CD4-positive, CD25-positive, alpha-beta regulatory T cell (primary cell): ENCODE data around the gene CSMD2. TPM values are rescaled to one million over a fixed set of nuclear protein-coding genes. Genes with fewer than 3 reads are reported as not detected.

Experiments used
- ATAC-seq, 2 donors: fragments of 150-1000 bp; cut with Tn5 transposase; one replicate each; pipeline ENCODE4 v1.10.0; 2021; ENCODE audit warnings: low read depth in 2 of 2, moderate number of reproducible peaks in 2 of 2, moderate library complexity in 1 of 2
- DNase-seq, 3 donors: peaks; one replicate each; pipeline versions ENCODE4 v3.0.0 to v3.0.0-alpha.2; 2012 to 2022; ENCODE audit warnings: mixed read lengths in 1 of 3
- H3K27ac ChIP-seq: one replicate; pipeline ENCODE4 v1.7.0; 2013; ENCODE audit warnings: mild to moderate bottlenecking, low read length; ENCODE audit not compliant: insufficient read depth, poor library complexity, severe bottlenecking
- H3K27me3 ChIP-seq: one replicate; pipeline ENCODE4 v1.7.0; 2013; ENCODE audit warnings: low read length; ENCODE audit not compliant: control insufficient read depth, insufficient read depth
- H3K36me3 ChIP-seq: one replicate; pipeline ENCODE4 v1.7.0; 2013; ENCODE audit warnings: mild to moderate bottlenecking, low read length, moderate library complexity; ENCODE audit not compliant: control insufficient read depth, insufficient read depth
- H3K4me1 ChIP-seq: 2 replicates; pipeline ENCODE4 v1.7.0; 2013; ENCODE audit warnings: mild to moderate bottlenecking, low read length; ENCODE audit not compliant: insufficient read depth, control insufficient read depth, poor library complexity, severe bottlenecking
- H3K4me3 ChIP-seq: one replicate; pipeline ENCODE4 v1.7.0; 2013; ENCODE audit warnings: low read depth, mild to moderate bottlenecking, low read length, moderate library complexity
- H3K9me3 ChIP-seq, 2 experiments: 1 replicate in 1 of 2; 2 replicates in 1 of 2; pipeline ENCODE4 v1.7.0; 2013; ENCODE audit warnings: low read length in 2 of 2, mild to moderate bottlenecking in 1 of 2, moderate library complexity in 1 of 2; ENCODE audit not compliant: control insufficient read depth in 2 of 2
- H3K27ac Mint-ChIP-seq, 3 donors: one replicate each; pipeline ENCODE4 v1.8.0; 2020 to 2022; ENCODE audit warnings: mild to moderate bottlenecking in 3 of 3, mixed read lengths in 3 of 3, moderate library complexity in 2 of 3
- H3K27me3 Mint-ChIP-seq: one replicate; pipeline ENCODE4 v1.8.0; 2022; ENCODE audit warnings: mild to moderate bottlenecking, mixed read lengths
- H3K36me3 Mint-ChIP-seq: one replicate; pipeline ENCODE4 v1.8.0; 2020; ENCODE audit warnings: mixed read lengths
- H3K4me1 Mint-ChIP-seq, 4 donors: one replicate each; pipeline ENCODE4 v1.8.0; 2020 to 2022; ENCODE audit warnings: mixed read lengths in 4 of 4, mild to moderate bottlenecking in 1 of 4
- H3K4me3 Mint-ChIP-seq, 4 donors: one replicate each; pipeline ENCODE4 v1.8.0; 2020 to 2022; ENCODE audit warnings: mild to moderate bottlenecking in 4 of 4, mixed read lengths in 4 of 4, moderate library complexity in 3 of 4
- H3K9me3 Mint-ChIP-seq, 7 donors: one replicate each; pipeline ENCODE4 v1.8.0; 2020 to 2022; ENCODE audit warnings: mixed read lengths in 7 of 7, mild to moderate bottlenecking in 3 of 7, moderate library complexity in 2 of 7
- polyA plus RNA-seq, 4 donors: library from polyadenylated mRNA; unstranded; fragments of 300-500 nt; fragmentation: Illumina TruSeq; gene quantifications; one replicate each; pipeline ENCODE4 v1.2.3, GENCODE V29; 2021
- total RNA-seq: library from RNA; stranded (reverse); gene quantifications from one replicate; pipeline ENCODE4 v1.2.3, GENCODE V29; 2022

Gene CSMD2
- total and polyA plus RNA-seq, 5 donors from 2014 or later, result not detected

DNA sequence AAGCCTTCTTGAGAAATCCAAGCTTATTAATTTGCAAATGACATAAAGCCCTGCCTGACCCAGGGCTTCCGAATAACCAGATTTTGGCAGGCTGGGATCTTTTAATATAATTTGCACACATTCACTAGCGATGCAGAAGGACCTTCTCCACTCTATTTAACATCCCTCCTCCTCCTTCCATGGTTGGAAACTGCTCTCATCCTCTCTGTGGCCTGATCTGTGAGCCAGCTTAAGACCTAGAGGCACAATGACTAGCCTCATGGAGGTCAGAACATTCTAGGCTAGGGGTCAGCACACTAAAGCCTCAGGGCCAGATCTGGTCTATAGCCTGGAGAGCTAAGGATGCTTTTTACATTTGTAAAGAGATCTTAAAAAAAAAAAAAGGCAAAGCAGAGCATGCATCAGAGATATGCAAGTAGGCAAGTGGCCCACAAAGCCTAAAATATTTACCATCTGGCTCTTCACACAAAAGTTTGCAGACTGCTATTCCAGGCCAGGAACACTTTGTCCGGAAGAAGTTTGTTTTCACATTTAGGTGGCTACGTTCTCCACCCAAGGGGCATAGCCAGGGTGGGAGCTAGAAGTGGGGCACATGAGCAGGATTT, 439.4 kb downstream of the CSMD2 start:
- H3K4me1 ChIP-seq, result no peaks in the 10 kb centered on the region
- no peaks in the 10 kb centered on the region for H3K9me3 ChIP-seq
- H3K4me1 Mint-ChIP-seq, result no peaks in the 10 kb centered on the region
- no peaks in the 10 kb centered on the region for H3K36me3 ChIP-seq
- peaks cover 2% of the 10 kb centered on the region for H3K27me3 Mint-ChIP-seq
- peaks cover 0 to 3% (median 0%) of the 10 kb centered on the region in 7 donors for H3K9me3 Mint-ChIP-seq
- DNase-seq, result no peak
- H3K27ac ChIP-seq, result no peak overlapping the region
- H3K4me3 ChIP-seq, result no peak overlapping the region
- no peak overlapping the region for H3K4me3 Mint-ChIP-seq
- no peak for ATAC-seq
- peaks cover 2% of the 10 kb centered on the region for H3K27me3 ChIP-seq
- H3K36me3 Mint-ChIP-seq, result no peaks in the 10 kb centered on the region
- no peak overlapping the region for H3K27ac Mint-ChIP-seq

DNA sequence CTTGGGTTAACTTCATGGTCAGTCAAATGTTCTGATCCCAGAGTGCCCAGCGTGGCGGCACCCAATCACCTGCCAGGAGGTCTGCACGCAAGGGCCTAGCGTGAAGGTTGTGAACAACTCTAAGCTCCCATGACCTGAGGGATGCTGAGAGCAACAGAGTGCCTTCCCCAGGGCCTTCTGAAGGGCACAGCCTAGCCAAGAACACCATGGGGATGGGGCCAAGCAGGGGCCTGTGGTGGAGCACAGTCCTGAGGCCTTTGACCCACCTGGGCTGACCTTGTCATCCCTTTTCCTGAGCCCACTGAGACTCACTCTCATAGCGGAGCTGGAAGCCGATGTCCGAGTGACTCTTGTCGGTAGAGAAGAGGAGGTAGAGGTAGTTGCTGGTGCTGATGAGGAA, 440.0 kb downstream of the CSMD2 start:
- H3K27ac ChIP-seq, result no peak overlapping the region
- no peaks in the 10 kb centered on the region for H3K4me1 ChIP-seq
- H3K36me3 ChIP-seq, result no peaks in the 10 kb centered on the region
- H3K27me3 ChIP-seq, result peaks cover 2% of the 10 kb centered on the region
- no peak overlapping the region for H3K27ac Mint-ChIP-seq
- no peaks in the 10 kb centered on the region for H3K36me3 Mint-ChIP-seq
- DNase-seq (no peak), ATAC-seq (no peak)
- H3K9me3 ChIP-seq, result no peaks in the 10 kb centered on the region
- H3K4me3 ChIP-seq, result no peak overlapping the region
- H3K27me3 Mint-ChIP-seq, result peaks cover 2% of the 10 kb centered on the region
- no peak overlapping the region for H3K4me3 Mint-ChIP-seq
- no peaks in the 10 kb centered on the region for H3K4me1 Mint-ChIP-seq
- peaks cover 0 to 3% (median 0%) of the 10 kb centered on the region in 7 donors for H3K9me3 Mint-ChIP-seq

DNA sequence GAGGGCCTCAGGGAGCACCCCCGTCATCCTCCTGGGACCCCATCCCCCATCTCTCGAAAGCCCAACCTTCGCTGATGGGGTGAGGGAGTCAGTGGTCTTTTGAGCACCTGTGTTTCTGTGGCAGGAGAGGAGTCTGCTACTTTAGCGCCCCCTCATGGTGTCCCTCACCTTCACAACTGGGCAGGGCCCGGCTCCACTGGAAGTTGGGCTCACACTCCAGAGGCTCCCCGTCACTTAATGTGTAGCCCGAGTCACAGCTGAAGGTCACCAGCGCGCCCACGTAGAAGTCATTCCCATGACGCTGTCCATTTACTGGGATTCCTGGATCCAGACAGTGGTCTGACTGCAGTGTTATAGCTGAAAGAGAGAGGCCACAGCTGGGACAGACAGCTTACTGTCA, 440.7 kb downstream of the CSMD2 start:
- H3K4me1 ChIP-seq, result no peaks in the 10 kb centered on the region
- H3K27me3 Mint-ChIP-seq, result peaks cover 4% of the 10 kb centered on the region
- ATAC-seq, result no peak
- H3K36me3 ChIP-seq, result no peaks in the 10 kb centered on the region
- DNase-seq, result no peak
- no peaks in the 10 kb centered on the region for H3K4me1 Mint-ChIP-seq
- no peak overlapping the region for H3K4me3 Mint-ChIP-seq
- H3K36me3 Mint-ChIP-seq, result no peaks in the 10 kb centered on the region
- H3K4me3 ChIP-seq, result no peak overlapping the region
- peaks cover 0 to 3% (median 0%) of the 10 kb centered on the region in 7 donors for H3K9me3 Mint-ChIP-seq
- H3K9me3 ChIP-seq, result no peaks in the 10 kb centered on the region
- no peaks in the 10 kb centered on the region for H3K27me3 ChIP-seq
- H3K27ac ChIP-seq, result no peak overlapping the region
- H3K27ac Mint-ChIP-seq, result peak overlapping the region in 1 of 3 donors; percentile 74

DNA sequence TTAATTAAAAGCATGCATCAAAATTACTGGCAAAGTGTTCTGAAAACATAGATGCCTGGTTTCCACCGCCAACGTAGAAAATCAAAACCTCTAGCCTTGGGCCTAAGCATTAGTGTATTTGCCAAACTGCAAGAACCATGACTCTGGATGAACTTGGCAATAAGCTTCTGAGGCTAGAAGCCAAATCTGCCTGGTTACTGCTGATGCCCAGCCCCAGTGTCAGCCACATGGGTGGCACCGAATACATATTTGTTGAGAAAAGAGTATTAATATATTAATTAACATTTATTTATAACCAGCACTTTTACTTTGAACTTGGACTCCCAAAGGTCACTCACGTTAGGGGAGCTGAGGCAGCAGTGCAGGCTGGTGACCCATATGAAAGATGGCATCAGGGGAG, 441.8 kb downstream of the CSMD2 start:
- H3K4me3 ChIP-seq, result no peak overlapping the region
- ATAC-seq (no peak), DNase-seq (no peak)
- Mint-ChIP-seq H3K9me3 (peaks cover 0 to 3% (median 0%) of the 10 kb centered on the region in 7 donors), H3K27ac (no peak overlapping the region), H3K27me3 (peaks cover 4% of the 10 kb centered on the region), H3K4me3 (no peak overlapping the region), H3K36me3 (no peaks in the 10 kb centered on the region), H3K4me1 (no peaks in the 10 kb centered on the region)
- no peaks in the 10 kb centered on the region for H3K9me3 ChIP-seq
- H3K4me1 ChIP-seq, result no peaks in the 10 kb centered on the region
- no peaks in the 10 kb centered on the region for H3K27me3 ChIP-seq
- no peak overlapping the region for H3K27ac ChIP-seq
- no peaks in the 10 kb centered on the region for H3K36me3 ChIP-seq

DNA sequence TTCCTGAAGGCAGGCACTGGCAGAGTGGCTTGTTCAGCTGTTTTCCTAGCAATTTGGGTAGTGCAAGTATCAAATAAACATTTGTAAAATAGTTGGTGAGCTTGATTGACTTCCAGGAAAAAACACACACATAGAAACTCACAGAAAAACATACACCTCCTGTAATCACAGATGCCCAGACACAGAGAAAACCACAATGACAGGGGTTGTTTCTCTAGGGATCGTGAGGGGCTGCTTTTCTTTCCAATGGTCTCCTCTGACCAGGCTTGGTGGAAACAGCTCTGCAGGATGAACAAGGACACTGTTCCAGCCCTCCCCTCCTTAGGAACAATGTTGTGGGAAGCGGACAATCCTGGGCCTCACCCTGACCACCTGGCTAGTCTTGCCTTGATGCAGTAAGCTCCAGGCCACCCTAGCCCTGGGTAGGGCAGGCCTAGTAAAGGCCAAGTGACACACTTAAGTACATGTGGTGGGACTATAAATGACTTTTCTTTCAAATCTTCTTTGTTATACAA, 443.7 kb downstream of the CSMD2 start:
- Mint-ChIP-seq H3K36me3 (no peaks in the 10 kb centered on the region), H3K27ac (no peak overlapping the region), H3K9me3 (peaks cover 0 to 4% (median 0%) of the 10 kb centered on the region in 7 donors), H3K4me1 (no peaks in the 10 kb centered on the region), H3K27me3 (peaks cover 4% of the 10 kb centered on the region), H3K4me3 (no peak overlapping the region)
- ATAC-seq, result no peak
- H3K4me3 ChIP-seq, result no peak overlapping the region
- H3K9me3 ChIP-seq, result no peaks in the 10 kb centered on the region
- no peak overlapping the region for H3K27ac ChIP-seq
- DNase-seq, result no peak
- no peaks in the 10 kb centered on the region for H3K4me1 ChIP-seq
- no peaks in the 10 kb centered on the region for H3K36me3 ChIP-seq
- no peaks in the 10 kb centered on the region for H3K27me3 ChIP-seq

DNA sequence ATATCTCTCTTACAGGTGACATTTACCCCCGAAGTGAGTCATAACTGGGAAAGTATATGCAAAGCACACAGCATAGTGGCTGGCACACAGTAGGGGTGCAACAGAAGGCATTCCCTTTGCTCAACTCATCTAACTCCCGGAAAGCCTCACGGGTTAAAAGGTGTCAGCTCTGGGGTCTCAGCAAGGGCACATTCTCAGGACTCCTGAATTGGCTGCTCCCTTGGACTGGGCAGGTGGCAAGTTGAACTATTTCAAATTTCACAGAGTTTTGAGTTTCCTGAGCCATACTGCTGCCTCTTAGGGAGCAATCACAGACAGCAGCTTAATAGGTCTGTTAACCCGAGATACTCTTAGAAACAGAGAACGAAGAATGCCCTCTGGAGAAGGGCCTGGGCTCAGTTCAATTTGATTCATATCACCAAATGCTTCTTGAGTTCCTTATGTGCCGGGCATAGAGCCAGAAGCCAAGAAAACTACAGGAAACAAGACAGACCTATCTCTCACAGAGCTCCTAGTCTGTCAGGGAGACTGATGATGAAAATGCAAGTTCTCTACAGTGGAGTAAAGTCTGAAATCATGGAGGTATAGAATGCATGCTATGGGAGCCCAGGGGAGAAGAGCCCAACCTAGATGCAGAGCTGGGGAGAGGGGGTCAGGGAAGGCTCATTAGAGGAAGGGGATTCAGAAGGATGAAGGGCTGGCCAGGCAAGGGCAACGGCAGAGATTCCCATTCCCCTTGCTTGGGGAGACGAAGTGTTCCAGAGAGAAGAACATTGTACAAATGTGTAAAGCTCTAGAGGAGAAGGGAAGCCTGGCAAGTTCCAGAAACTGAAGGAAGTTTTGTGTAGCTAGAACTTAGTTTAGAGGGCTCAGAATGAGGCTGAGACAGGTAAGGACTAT, 445.0 kb downstream of the CSMD2 start:
- Histone ChIP-seq H3K36me3 (no peaks in the 10 kb centered on the region), H3K27me3 (no peaks in the 10 kb centered on the region), H3K27ac (no peak overlapping the region), H3K9me3 (no peaks in the 10 kb centered on the region), H3K4me1 (no peaks in the 10 kb centered on the region), H3K4me3 (no peak overlapping the region)
- ATAC-seq, result no peak
- Mint-ChIP-seq H3K27ac (no peak overlapping the region), H3K9me3 (peaks cover 0 to 4% (median 0%) of the 10 kb centered on the region in 7 donors), H3K4me3 (no peak overlapping the region), H3K27me3 (peaks cover 4% of the 10 kb centered on the region), H3K36me3 (no peaks in the 10 kb centered on the region), H3K4me1 (no peaks in the 10 kb centered on the region)
- no peak for DNase-seq

DNA sequence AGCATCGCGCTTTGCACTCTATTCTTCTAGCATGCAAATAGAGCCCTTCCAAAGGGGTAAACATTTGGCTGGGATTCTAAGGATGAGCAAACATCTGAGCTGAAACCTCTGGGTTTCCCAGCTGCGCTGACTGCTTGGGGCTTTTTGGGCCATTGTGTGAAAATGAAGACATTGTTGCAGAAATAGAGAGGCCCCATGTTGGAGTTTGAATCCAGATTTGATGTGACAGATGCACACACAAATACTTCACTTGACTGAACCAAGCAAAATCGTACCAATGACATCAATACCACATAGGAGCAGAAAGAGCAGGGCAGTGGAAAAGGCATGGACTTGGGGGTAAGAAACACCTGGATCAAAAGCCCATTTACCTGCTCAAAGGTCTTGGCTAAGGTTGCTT, 445.7 kb downstream of the CSMD2 start:
- peaks cover 0 to 4% (median 0%) of the 10 kb centered on the region in 7 donors for H3K9me3 Mint-ChIP-seq
- H3K4me1 Mint-ChIP-seq, result no peaks in the 10 kb centered on the region
- DNase-seq, result no peak
- H3K9me3 ChIP-seq, result no peaks in the 10 kb centered on the region
- H3K27me3 Mint-ChIP-seq, result peaks cover 4% of the 10 kb centered on the region
- no peak overlapping the region for H3K27ac ChIP-seq
- H3K4me1 ChIP-seq, result no peaks in the 10 kb centered on the region
- ATAC-seq, result no peak
- H3K4me3 Mint-ChIP-seq, result no peak overlapping the region
- no peaks in the 10 kb centered on the region for H3K36me3 Mint-ChIP-seq
- H3K27me3 ChIP-seq, result no peaks in the 10 kb centered on the region
- no peak overlapping the region for H3K27ac Mint-ChIP-seq
- no peak overlapping the region for H3K4me3 ChIP-seq
- no peaks in the 10 kb centered on the region for H3K36me3 ChIP-seq
